ENCODE results near the gene MAP1A.

DNA sequence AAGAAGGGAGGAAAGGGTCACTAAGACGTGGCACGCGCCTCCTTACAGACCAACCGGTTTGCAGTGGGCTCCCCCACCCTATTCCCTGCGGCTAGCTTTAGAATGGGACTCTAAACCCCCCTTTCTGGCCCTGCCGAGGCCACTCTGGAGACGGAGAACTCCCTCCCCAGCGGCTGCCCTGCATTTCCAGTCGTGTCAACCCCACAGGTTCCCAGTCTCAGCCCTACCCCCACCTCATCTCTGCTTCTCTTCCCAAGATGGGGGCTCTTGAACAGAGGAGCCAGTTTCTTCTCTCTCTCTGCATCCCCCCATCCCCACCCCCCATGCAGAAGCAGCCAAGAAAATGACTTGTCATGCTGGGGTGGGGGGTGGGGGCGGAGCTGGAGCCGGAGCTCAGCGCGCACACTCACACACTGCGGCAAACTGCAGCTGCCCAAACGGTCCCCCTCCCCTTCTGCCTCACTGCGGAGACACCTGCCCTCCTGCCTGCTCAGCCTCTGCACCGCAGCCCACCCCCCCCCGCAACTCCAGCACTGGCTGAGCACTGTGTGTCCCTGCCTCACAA lies 871 bp downstream of the MAP1A start:
- TF ChIP-seq CTCF (IDR thresholded peaks at IDR 0.05; ENCODE audit: poor library complexity, severe bottlenecking) (no peak), SMC3 (conservative IDR thresholded peaks at IDR 0.05; ENCODE audit: poor library complexity) (peak; percentile 32), EP300 (conservative IDR thresholded peaks at IDR 0.05; ENCODE audit: poor library complexity, severe bottlenecking) (peak; percentile 27), EZH2 (IDR thresholded peaks at IDR 0.05; ENCODE audit: borderline replicate concordance, insufficient read depth, low read length, poor library complexity, severe bottlenecking) (no peak), RAD21 (conservative IDR thresholded peaks at IDR 0.05) (peak; percentile 31), TAF1 (IDR thresholded peaks at IDR 0.05; ENCODE audit: low read depth) (no peak), POLR2AphosphoS5 (IDR thresholded peaks at IDR 0.05) (peak; percentile 52), MXI1 (conservative IDR thresholded peaks at IDR 0.05; ENCODE audit: poor library complexity, severe bottlenecking) (peak; percentile 34)
- TF ChIP-seq, protein P1, sequence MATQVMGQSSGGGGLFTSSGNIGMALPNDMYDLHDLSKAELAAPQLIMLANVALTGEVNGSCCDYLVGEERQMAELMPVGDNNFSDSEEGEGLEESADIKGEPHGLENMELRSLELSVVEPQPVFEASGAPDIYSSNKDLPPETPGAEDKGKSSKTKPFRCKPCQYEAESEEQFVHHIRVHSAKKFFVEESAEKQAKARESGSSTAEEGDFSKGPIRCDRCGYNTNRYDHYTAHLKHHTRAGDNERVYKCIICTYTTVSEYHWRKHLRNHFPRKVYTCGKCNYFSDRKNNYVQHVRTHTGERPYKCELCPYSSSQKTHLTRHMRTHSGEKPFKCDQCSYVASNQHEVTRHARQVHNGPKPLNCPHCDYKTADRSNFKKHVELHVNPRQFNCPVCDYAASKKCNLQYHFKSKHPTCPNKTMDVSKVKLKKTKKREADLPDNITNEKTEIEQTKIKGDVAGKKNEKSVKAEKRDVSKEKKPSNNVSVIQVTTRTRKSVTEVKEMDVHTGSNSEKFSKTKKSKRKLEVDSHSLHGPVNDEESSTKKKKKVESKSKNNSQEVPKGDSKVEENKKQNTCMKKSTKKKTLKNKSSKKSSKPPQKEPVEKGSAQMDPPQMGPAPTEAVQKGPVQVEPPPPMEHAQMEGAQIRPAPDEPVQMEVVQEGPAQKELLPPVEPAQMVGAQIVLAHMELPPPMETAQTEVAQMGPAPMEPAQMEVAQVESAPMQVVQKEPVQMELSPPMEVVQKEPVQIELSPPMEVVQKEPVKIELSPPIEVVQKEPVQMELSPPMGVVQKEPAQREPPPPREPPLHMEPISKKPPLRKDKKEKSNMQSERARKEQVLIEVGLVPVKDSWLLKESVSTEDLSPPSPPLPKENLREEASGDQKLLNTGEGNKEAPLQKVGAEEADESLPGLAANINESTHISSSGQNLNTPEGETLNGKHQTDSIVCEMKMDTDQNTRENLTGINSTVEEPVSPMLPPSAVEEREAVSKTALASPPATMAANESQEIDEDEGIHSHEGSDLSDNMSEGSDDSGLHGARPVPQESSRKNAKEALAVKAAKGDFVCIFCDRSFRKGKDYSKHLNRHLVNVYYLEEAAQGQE (IDR thresholded peaks at IDR 0.05; ENCODE audit: borderline replicate concordance): no peak

Data from neural cell (in vitro differentiated cells).